Mesenchymal stem cell (in vitro differentiated cells and primary cell): ENCODE results near the gene APBA1.

ENCODE experiments used
- DNase-seq: peaks from one replicate; pipeline ENCODE4 v3.0.0-alpha.2; 2013
- H2AFZ ChIP-seq: one replicate; pipeline ENCODE4 v1.6.1; 2013; ENCODE audit warnings: low read depth, mild to moderate bottlenecking, control low read depth, inconsistent platforms, low read length, moderate library complexity
- H2AK5ac ChIP-seq: 2 replicates; pipeline ENCODE4 v1.6.1; 2013; ENCODE audit warnings: low read length, moderate library complexity, mild to moderate bottlenecking, inconsistent platforms; ENCODE audit not compliant: severe bottlenecking
- H2BK120ac ChIP-seq: one replicate; pipeline ENCODE4 v1.6.1; 2013; ENCODE audit warnings: low read depth, mild to moderate bottlenecking, inconsistent platforms, low read length, moderate library complexity
- H2BK12ac ChIP-seq, 2 experiments: one replicate each; pipeline ENCODE4 v1.6.1; 2013; ENCODE audit warnings: inconsistent platforms in 2 of 2, low read length in 2 of 2, mild to moderate bottlenecking in 2 of 2, moderate library complexity in 2 of 2, control low read depth in 1 of 2
- H2BK15ac ChIP-seq: one replicate; pipeline ENCODE4 v1.6.1; 2013; ENCODE audit warnings: mild to moderate bottlenecking, low read depth, inconsistent platforms; ENCODE audit not compliant: poor library complexity, severe bottlenecking
- H2BK5ac ChIP-seq: 2 replicates; pipeline ENCODE4 v1.6.1; 2013; ENCODE audit warnings: low read depth, mild to moderate bottlenecking, low read length, control low read depth, inconsistent platforms; ENCODE audit not compliant: poor library complexity, severe bottlenecking
- H3K14ac ChIP-seq, 2 experiments: one replicate each; pipeline ENCODE4 v1.6.1; 2013; ENCODE audit warnings: inconsistent platforms in 2 of 2, low read length in 2 of 2, control low read depth in 1 of 2, mild to moderate bottlenecking in 1 of 2, moderate library complexity in 1 of 2
- H3K18ac ChIP-seq, 2 experiments: one replicate each; pipeline ENCODE4 v1.6.1; 2013; ENCODE audit warnings: inconsistent platforms in 2 of 2, low read length in 2 of 2, control low read depth in 1 of 2, low read depth in 1 of 2, mild to moderate bottlenecking in 1 of 2
- H3K23ac ChIP-seq, 2 experiments: one replicate each; pipeline ENCODE4 v1.6.1; 2013; ENCODE audit warnings: inconsistent platforms in 2 of 2, low read length in 2 of 2, mild to moderate bottlenecking in 2 of 2, moderate library complexity in 2 of 2, control low read depth in 1 of 2
- H3K27ac ChIP-seq: 2 replicates; pipeline ENCODE4 v1.5.1; 2013; ENCODE audit warnings: mild to moderate bottlenecking, moderate library complexity, low read length, control low read depth, inconsistent platforms; ENCODE audit not compliant: poor library complexity, severe bottlenecking
- H3K27me3 ChIP-seq, 2 experiments: 2 replicates each; pipeline versions ENCODE4 v1.6.1 to v1.7.0; 2013; ENCODE audit warnings: low read length in 2 of 2, mild to moderate bottlenecking in 2 of 2, moderate library complexity in 2 of 2, control low read depth in 1 of 2, inconsistent platforms in 1 of 2; ENCODE audit not compliant: control insufficient read depth in 1 of 2, insufficient read depth in 1 of 2
- H3K36me3 ChIP-seq, 2 experiments: 2 replicates each; pipeline versions ENCODE4 v1.6.1 to v1.7.0; 2013; ENCODE audit warnings: low read length in 2 of 2, control low read depth in 1 of 2, inconsistent platforms in 1 of 2, low read depth in 1 of 2, mild to moderate bottlenecking in 1 of 2; ENCODE audit not compliant: insufficient read depth in 2 of 2, control insufficient read depth in 1 of 2
- H3K4ac ChIP-seq, 2 experiments: one replicate each; pipeline ENCODE4 v1.6.1; 2013; ENCODE audit warnings: inconsistent platforms in 2 of 2, low read length in 2 of 2, mild to moderate bottlenecking in 2 of 2, moderate library complexity in 2 of 2, control low read depth in 1 of 2, low read depth in 1 of 2
- H3K4me1 ChIP-seq: 2 replicates; pipeline ENCODE4 v1.6.1; 2013; ENCODE audit warnings: low read depth, low read length, control low read depth; ENCODE audit not compliant: control insufficient read depth, insufficient read depth
- H3K4me2 ChIP-seq: 2 replicates; pipeline ENCODE4 v1.6.1; 2013; ENCODE audit warnings: low read length, mild to moderate bottlenecking, inconsistent platforms; ENCODE audit not compliant: poor library complexity, severe bottlenecking
- H3K4me3 ChIP-seq, 2 experiments: 2 replicates each; pipeline versions ENCODE4 v1.5.1 to v1.7.0; 2013; ENCODE audit warnings: low read length in 2 of 2, mild to moderate bottlenecking in 2 of 2, control low read depth in 1 of 2, low read depth in 1 of 2; ENCODE audit not compliant: insufficient read depth in 1 of 2
- H3K79me1 ChIP-seq: replicated peaks from 2 replicates; pipeline ENCODE4 v1.6.1; 2013; ENCODE audit warnings: mild to moderate bottlenecking, control low read depth, low read length, inconsistent platforms; ENCODE audit not compliant: poor library complexity, severe bottlenecking
- H3K9ac ChIP-seq: 2 replicates; pipeline ENCODE4 v1.7.0; 2013; ENCODE audit warnings: mild to moderate bottlenecking, low read length, moderate library complexity
- H3K9me3 ChIP-seq: 2 replicates; pipeline ENCODE4 v1.7.0; 2013; ENCODE audit warnings: mild to moderate bottlenecking, low read length; ENCODE audit not compliant: control insufficient read depth
- H4K8ac ChIP-seq: one replicate; pipeline ENCODE4 v1.6.1; 2013; ENCODE audit warnings: inconsistent platforms, mild to moderate bottlenecking, low read length, moderate library complexity
- H4K91ac ChIP-seq: one replicate; pipeline ENCODE4 v1.6.1; 2013; ENCODE audit warnings: mild to moderate bottlenecking, low read length, inconsistent platforms
- WGBS: methylation state at CpG from one replicate; pipeline ENCODE4 v1.1.7; 2013; ENCODE audit warnings: mixed read lengths; 5-methylcytosine and 5-hydroxymethylcytosine counted together

APBA1 gene

DNA sequence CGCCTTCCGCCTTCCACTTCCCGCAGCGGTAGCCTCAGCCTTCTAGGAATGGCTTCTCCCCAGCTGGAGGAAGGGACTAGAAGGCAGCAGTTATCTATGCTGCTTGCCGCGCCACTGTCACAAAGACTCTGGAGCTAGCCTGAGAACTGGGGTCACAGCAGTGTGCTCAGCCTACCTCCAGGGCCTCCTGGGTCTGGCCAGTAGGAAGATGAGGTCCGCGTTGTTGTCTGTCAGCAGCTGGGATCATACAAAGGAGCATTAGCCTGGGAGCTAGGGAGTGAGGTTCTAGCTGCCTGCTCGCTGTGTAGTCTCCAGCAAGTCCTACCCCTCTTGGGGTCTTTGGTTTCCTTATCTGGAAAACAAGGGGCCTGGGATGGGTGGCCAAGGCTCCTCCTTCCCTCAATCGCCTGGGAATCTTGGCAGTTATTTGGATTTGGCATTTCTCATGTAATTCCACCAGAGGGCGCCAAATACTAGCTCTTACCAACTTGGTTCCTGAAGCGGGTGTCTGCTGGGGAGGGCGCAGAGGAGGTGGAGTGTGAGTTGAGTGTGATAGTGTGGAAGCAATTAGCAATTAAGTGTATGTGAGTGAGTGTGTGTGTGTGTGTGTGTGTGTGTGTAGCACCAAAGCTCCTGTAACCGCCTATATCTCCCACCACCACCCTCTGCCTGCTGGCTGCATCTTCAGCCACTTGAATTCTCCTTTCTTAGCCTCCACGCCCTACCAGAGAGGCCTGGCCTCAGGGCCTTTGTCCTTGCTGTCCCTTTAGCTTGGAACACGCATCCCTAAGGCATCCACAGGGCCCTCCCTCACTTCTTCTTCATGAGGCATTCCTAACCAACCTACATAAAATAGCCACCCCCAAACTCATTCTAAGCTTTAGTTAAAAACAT, 250.0 kb downstream of the APBA1 start:
- Histone ChIP-seq H4K8ac (no peak overlapping the region), H3K4me3 (no peak overlapping the region), H2BK15ac (no peak overlapping the region), H4K91ac (no peak overlapping the region), H3K36me3 (no peaks in the 10 kb centered on the region), H3K27ac (no peak overlapping the region), H3K23ac (no peak overlapping the region), H2AK5ac (peak overlapping the region; percentile 94), H3K18ac (no peak overlapping the region), H2BK12ac (peak overlapping the region in 1 of 2 experiments; percentile 54), H3K4me2 (no peak overlapping the region), H3K9ac (no peak overlapping the region), H2AFZ (no peak overlapping the region), H3K9me3 (no peaks in the 10 kb centered on the region), H3K4me1 (peaks cover 13% of the 10 kb centered on the region), H3K14ac (peak overlapping the region in 1 of 2 experiments; percentile 15), H3K79me1 (no peaks in the 10 kb centered on the region), H2BK120ac (no peak overlapping the region), H3K27me3 (peaks cover 6 to 11% of the 10 kb centered on the region in 2 experiments), H3K4ac (no peak overlapping the region), H2BK5ac (no peak overlapping the region)
- 58% methylated on average over 16 of the region's 16 CpGs for WGBS
- DNase-seq = peak; percentile 66

DNA sequence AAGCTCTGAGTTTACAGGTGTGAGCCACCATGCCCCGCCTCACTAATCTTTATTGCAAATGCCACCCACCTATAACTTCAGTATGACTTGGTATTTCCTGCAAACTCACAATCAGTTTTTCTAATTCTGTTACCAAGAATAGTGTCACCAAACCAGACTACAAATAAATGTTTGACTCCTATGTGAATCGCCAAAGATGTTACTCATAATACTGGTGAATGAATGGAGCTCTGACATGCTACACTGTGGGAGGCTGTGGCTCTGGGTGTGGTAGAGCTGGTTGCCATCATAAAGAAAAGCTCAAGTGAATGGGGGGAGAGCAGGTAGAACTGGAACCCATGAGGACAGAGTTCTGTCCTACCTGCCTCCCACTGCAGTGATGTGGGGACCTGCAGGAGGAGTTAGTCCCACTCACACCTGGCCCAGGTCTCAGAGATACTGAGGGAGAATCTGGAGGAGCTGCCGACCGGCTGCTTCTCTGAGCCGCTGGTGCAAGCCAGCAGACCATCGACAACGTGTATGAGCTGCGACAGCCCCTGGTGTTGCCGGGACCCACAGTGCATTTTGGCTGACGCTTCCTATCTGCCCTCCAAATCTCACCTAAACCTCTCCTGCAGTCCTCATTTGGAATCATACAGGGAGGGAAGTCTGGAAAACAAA, 251.4 kb downstream of the APBA1 start:
- H3K4me3 ChIP-seq = no peak overlapping the region
- H3K23ac ChIP-seq = no peak overlapping the region
- no peak overlapping the region for H2AK5ac ChIP-seq
- no peaks in the 10 kb centered on the region for H3K36me3 ChIP-seq
- 97% methylated on average over 8 of the region's 10 CpGs for whole genome bisulfite sequencing
- no peak overlapping the region for H3K14ac ChIP-seq
- H3K4me2 ChIP-seq = no peak overlapping the region
- no peak overlapping the region for H3K27ac ChIP-seq
- H4K8ac ChIP-seq = no peak overlapping the region
- H3K4me1 ChIP-seq = peaks cover 13% of the 10 kb centered on the region
- H2BK15ac ChIP-seq = no peak overlapping the region
- H2BK5ac ChIP-seq = no peak overlapping the region
- no peak overlapping the region for H3K18ac ChIP-seq
- H3K9ac ChIP-seq = no peak overlapping the region
- no peak overlapping the region for H2BK120ac ChIP-seq
- H4K91ac ChIP-seq = no peak overlapping the region
- no peak overlapping the region for H2BK12ac ChIP-seq
- H3K79me1 ChIP-seq = no peaks in the 10 kb centered on the region
- H3K4ac ChIP-seq = no peak overlapping the region
- H3K9me3 ChIP-seq = no peaks in the 10 kb centered on the region
- peaks cover 6 to 11% of the 10 kb centered on the region in 2 experiments for H3K27me3 ChIP-seq
- H2AFZ ChIP-seq = no peak overlapping the region
- DNase-seq = no peak

- Histone ChIP-seq H3K4me1 (peaks cover 2% of the 10 kb centered on the region), H2BK5ac (no peak overlapping the region), H3K27me3 (peaks cover 0 to 13% of the 10 kb centered on the region in 2 experiments), H3K9ac (peak overlapping the region; percentile 68), H2AFZ (no peak overlapping the region), H3K79me1 (no peaks in the 10 kb centered on the region), H2BK15ac (no peak overlapping the region), H4K8ac (no peak overlapping the region), H3K9me3 (no peaks in the 10 kb centered on the region), H3K27ac (no peak overlapping the region), H3K18ac (no peak overlapping the region), H3K4ac (no peak overlapping the region), H2AK5ac (no peak overlapping the region), H3K14ac (no peak overlapping the region), H3K4me3 (peak overlapping the region in 1 of 2 experiments; percentile 66), H4K91ac (no peak overlapping the region), H2BK12ac (no peak overlapping the region), H3K4me2 (no peak overlapping the region), H3K23ac (no peak overlapping the region), H3K36me3 (no peaks in the 10 kb centered on the region), H2BK120ac (no peak overlapping the region)
- 36% methylated on average over 19 of the region's 20 CpGs for WGBS
- peak; percentile 62 for DNase-seq
Measured at GRCh38 chr9:69412741-69413150, 259.4 kb downstream of the APBA1 start.
